Natural killer cell (primary cell): ENCODE data around the gene MEOX1. TPM values are rescaled to one million over a fixed set of nuclear protein-coding genes. Genes with fewer than 3 reads are reported as not detected.

ENCODE experiments used
- ATAC-seq, 3 donors: fragments of 150-1000 bp in 2 of 3; fragments of 200-7000 bp in 1 of 3; cut with Tn5 transposase; 1 replicate in 1 of 3; 2 replicates in 2 of 3; pipeline ENCODE4 v1.10.0; 2021; ENCODE audit warnings: mild to moderate bottlenecking in 2 of 3, moderate library complexity in 2 of 3
- DNase-seq, 2 donors: peaks; one replicate each; pipeline versions ENCODE4 v3.0.0 to v3.0.0-alpha.2; 2013 to 2021; ENCODE audit warnings: mixed read lengths in 1 of 2
- H3K27ac ChIP-seq: one replicate; pipeline ENCODE4 v1.5.1; 2013; ENCODE audit warnings: mild to moderate bottlenecking, low read length
- H3K27me3 ChIP-seq: one replicate; pipeline ENCODE4 v1.6.1; 2013; ENCODE audit warnings: low read length; ENCODE audit not compliant: control insufficient read depth, insufficient read depth
- H3K36me3 ChIP-seq: one replicate; pipeline ENCODE4 v1.6.1; 2013; ENCODE audit warnings: low read length; ENCODE audit not compliant: control insufficient read depth, insufficient read depth
- H3K4me1 ChIP-seq: one replicate; pipeline ENCODE4 v1.6.1; 2013; ENCODE audit warnings: low read length; ENCODE audit not compliant: control insufficient read depth, insufficient read depth
- H3K4me3 ChIP-seq: one replicate; pipeline ENCODE4 v1.5.1; 2013; ENCODE audit warnings: low read length
- H3K9me3 ChIP-seq: one replicate; pipeline ENCODE4 v1.6.1; 2013; ENCODE audit warnings: low read length; ENCODE audit not compliant: control insufficient read depth, insufficient read depth
- H3K27ac Mint-ChIP-seq, 2 donors: one replicate each; pipeline ENCODE4 v1.8.0; 2022; ENCODE audit warnings: mild to moderate bottlenecking in 2 of 2, mixed read lengths in 2 of 2, moderate library complexity in 1 of 2
- H3K27me3 Mint-ChIP-seq, 2 donors: one replicate each; pipeline ENCODE4 v1.8.0; 2022; ENCODE audit warnings: low read depth in 2 of 2, mixed read lengths in 2 of 2
- H3K36me3 Mint-ChIP-seq: one replicate; pipeline ENCODE4 v1.8.0; 2022; ENCODE audit warnings: mixed read lengths
- H3K4me1 Mint-ChIP-seq, 2 donors: one replicate each; pipeline ENCODE4 v1.8.0; 2022; ENCODE audit warnings: mixed read lengths in 2 of 2
- H3K4me3 Mint-ChIP-seq: one replicate; pipeline ENCODE4 v1.8.0; 2022; ENCODE audit warnings: mild to moderate bottlenecking, moderate library complexity, mixed read lengths
- H3K9me3 Mint-ChIP-seq, 2 donors: one replicate each; pipeline ENCODE4 v1.8.0; 2022; ENCODE audit warnings: mixed read lengths in 2 of 2
- CTCF ChIP-seq: fragments of 200-600 bp; IDR thresholded peaks from one replicate; pipeline ENCODE4 v1.8.0; 2022; ENCODE audit warnings: antibody characterized with exemption
- WGBS: methylation state at CpG from one replicate; pipeline ENCODE4 v1.1.7; 2013; ENCODE audit warnings: missing lambda C conversion rate; ENCODE audit not compliant: insufficient coverage; 5-methylcytosine and 5-hydroxymethylcytosine counted together
- intact Hi-C: fragments of 100-400 bp; cut with micrococcal nuclease; formaldehyde crosslinking; loops from one replicate; pipeline ENCODE4 v1.14.2; 2022
- total RNA-seq, 4 donors: library from RNA; stranded (reverse); fragments of 120-200 nt in 1 of 4; gene quantifications; one replicate each; pipeline versions ENCODE4 v1.2.3 to v1.2.4, GENCODE V29; 2013 to 2022

MEOX1 gene
- total RNA-seq, 3 donors from 2014 or later (not counting 1 experiment from before 2014, with no cell fraction given), result 0.18 TPM; not detected in 2

DNA sequence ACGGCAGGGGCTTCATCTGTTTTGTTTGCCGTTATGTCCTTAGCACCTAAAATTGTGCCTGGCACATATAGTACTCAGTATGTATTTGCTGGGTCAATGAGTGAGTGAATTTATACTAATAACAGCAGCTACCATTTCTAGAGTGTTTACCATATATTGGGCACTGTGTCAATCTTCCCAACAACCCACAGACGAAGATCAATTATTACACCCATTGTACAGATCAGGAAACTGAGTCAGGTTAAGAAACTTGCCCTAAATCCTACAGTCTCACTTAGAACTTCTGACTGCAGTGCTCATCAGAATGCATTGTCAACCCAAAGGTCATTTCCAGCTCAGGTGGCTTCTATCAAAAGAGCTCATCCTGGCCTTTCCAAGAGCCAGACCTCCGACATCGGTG, 44.5 kb upstream of the MEOX1 start:
- no peak for DNase-seq
- Histone ChIP-seq H3K4me3 (no peak overlapping the region), H3K36me3 (no peaks in the 10 kb centered on the region), H3K27ac (no peak overlapping the region), H3K27me3 (peaks cover 5% of the 10 kb centered on the region), H3K9me3 (no peaks in the 10 kb centered on the region), H3K4me1 (peaks cover 11% of the 10 kb centered on the region)
- Mint-ChIP-seq H3K27me3 (peaks cover 39 to 64% of the 10 kb centered on the region in 2 donors), H3K27ac (no peak overlapping the region), H3K36me3 (no peaks in the 10 kb centered on the region), H3K4me3 (no peak overlapping the region), H3K4me1 (peaks cover 13 to 15% of the 10 kb centered on the region in 2 donors), H3K9me3 (no peaks in the 10 kb centered on the region)
- ATAC-seq, result no peak
- intact Hi-C loops, result no loop called here
- WGBS, result 94% methylated on average over 5 of the region's 5 CpGs
- no peak for TF ChIP-seq CTCF

GRCh38 chr17:43703630-43704029, 41.9 kb upstream of the MEOX1 start:
- H3K27ac ChIP-seq, result no peak overlapping the region
- no peak for ATAC-seq
- Mint-ChIP-seq H3K27ac (no peak overlapping the region), H3K27me3 (peaks cover 35 to 59% of the 10 kb centered on the region in 2 donors), H3K36me3 (no peaks in the 10 kb centered on the region), H3K4me3 (no peak overlapping the region), H3K4me1 (peaks cover 37 to 38% of the 10 kb centered on the region in 2 donors), H3K9me3 (peaks cover 0 to 3% of the 10 kb centered on the region in 2 donors)
- H3K4me3 ChIP-seq, result no peak overlapping the region
- H3K27me3 ChIP-seq, result peaks cover 16% of the 10 kb centered on the region
- intact Hi-C loops, result no loop called here
- H3K36me3 ChIP-seq, result no peaks in the 10 kb centered on the region
- WGBS, result 93% methylated on average over 3 of the region's 3 CpGs
- DNase-seq, result no peak
- peaks cover 35% of the 10 kb centered on the region for H3K4me1 ChIP-seq
- TF ChIP-seq CTCF, result no peak
- no peaks in the 10 kb centered on the region for H3K9me3 ChIP-seq

GRCh38 chr17:43702637-43703036, 40.9 kb upstream of the MEOX1 start:
- Histone ChIP-seq H3K4me3 (no peak overlapping the region), H3K27me3 (peaks cover 17% of the 10 kb centered on the region), H3K27ac (no peak overlapping the region), H3K4me1 (peaks cover 35% of the 10 kb centered on the region), H3K9me3 (no peaks in the 10 kb centered on the region), H3K36me3 (no peaks in the 10 kb centered on the region)
- Mint-ChIP-seq H3K4me3 (peak overlapping the region; percentile 25), H3K27me3 (peaks cover 41 to 62% of the 10 kb centered on the region in 2 donors), H3K4me1 (peaks cover 37 to 38% of the 10 kb centered on the region in 2 donors), H3K27ac (no peak overlapping the region), H3K36me3 (no peaks in the 10 kb centered on the region), H3K9me3 (peaks cover 0 to 3% of the 10 kb centered on the region in 2 donors)
- 85% methylated on average over 3 of the region's 4 CpGs for WGBS
- intact Hi-C loops, result no loop called here
- no peak for TF ChIP-seq CTCF
- DNase-seq (peak in 1 of 2 donors; percentile 26), ATAC-seq (no peak)

GRCh38 chr17:43701318-43701743, 39.6 kb upstream of the MEOX1 start:
- H3K4me1 Mint-ChIP-seq, result peaks cover 37 to 38% of the 10 kb centered on the region in 2 donors
- intact Hi-C loops, result loop anchor here (1.0 to 2.0 kb wide), 2 partner anchors 19 to 52 kb away; no protein-coding TSS in a partner anchor
- Histone ChIP-seq H3K4me1 (peaks cover 35% of the 10 kb centered on the region), H3K9me3 (no peaks in the 10 kb centered on the region), H3K27me3 (peaks cover 15% of the 10 kb centered on the region), H3K36me3 (no peaks in the 10 kb centered on the region), H3K4me3 (no peak overlapping the region), H3K27ac (no peak overlapping the region)
- ATAC-seq (peak; percentile 88 to 98 (median 89)), DNase-seq (peak; percentile 70 to 75)
- H3K9me3 Mint-ChIP-seq, result peaks cover 0 to 3% of the 10 kb centered on the region in 2 donors
- TF ChIP-seq CTCF, result no peak
- H3K36me3 Mint-ChIP-seq, result no peaks in the 10 kb centered on the region
- peaks cover 49 to 64% of the 10 kb centered on the region in 2 donors for H3K27me3 Mint-ChIP-seq
- peak overlapping the region; percentile 73 to 74 for H3K27ac Mint-ChIP-seq
- under 1% methylated on average over 16 of the region's 16 CpGs for WGBS
- H3K4me3 Mint-ChIP-seq, result peak overlapping the region; percentile 73
